ENCODE results near the gene BSCL2. TPM values are rescaled to one million over a fixed set of nuclear protein-coding genes. Genes with fewer than 3 reads are reported as not detected.

BSCL2 gene
- 31.1 and 31.3 TPM in 2 replicates for total RNA-seq
- polyA plus RNA-seq, result 94.8 and 126 TPM in 2 replicates
- polyA plus RNA-seq (2011; cell fraction: cytosol; rRNA removed), result 54.8 and 58.8 TPM in 2 replicates
- polyA plus RNA-seq (2011; cell fraction: nucleus; rRNA removed), result 55.1 and 75.0 TPM in 2 replicates
- 30.9 and 39.8 TPM in 2 replicates for polyA plus RNA-seq (2012)
- polyA minus RNA-seq, result 67.7 and 79.6 TPM in 2 replicates
- polyA minus RNA-seq (2011; cell fraction: cytosol; rRNA and poly(A)+ RNA removed), result 29.3 TPM
- 24.9 and 26.5 TPM in 2 replicates for polyA minus RNA-seq (2011; cell fraction: nucleus; rRNA and poly(A)+ RNA removed)
- Bru-seq, nascent RNA, result percentile 59 among the genes with signal in this experiment
- BruChase-seq, experiment 1, labeled RNA remaining after a 6-hour chase, result percentile 90 among the genes with signal in this experiment
- percentile 75 among the genes with signal in this experiment for BruChase-seq, experiment 2, labeled RNA remaining after a 2-hour chase
- long read RNA-seq, transcript BSCL2-210 (11 exons, 1,440 nt), result minor isoform, 7 of 79 reads
- long read RNA-seq, transcript BSCL2-205 (11 exons, 1,693 nt), result minor isoform, 7 of 79 reads
- long read RNA-seq, transcript BSCL2-207 (11 exons, 1,516 nt), result major isoform, 39 of 79 reads
- long read RNA-seq, partial matches to known transcripts, result 4 of 79 reads
- long read RNA-seq, other reads (novel, unspliced or antisense), result 18 of 79 reads

DNA sequence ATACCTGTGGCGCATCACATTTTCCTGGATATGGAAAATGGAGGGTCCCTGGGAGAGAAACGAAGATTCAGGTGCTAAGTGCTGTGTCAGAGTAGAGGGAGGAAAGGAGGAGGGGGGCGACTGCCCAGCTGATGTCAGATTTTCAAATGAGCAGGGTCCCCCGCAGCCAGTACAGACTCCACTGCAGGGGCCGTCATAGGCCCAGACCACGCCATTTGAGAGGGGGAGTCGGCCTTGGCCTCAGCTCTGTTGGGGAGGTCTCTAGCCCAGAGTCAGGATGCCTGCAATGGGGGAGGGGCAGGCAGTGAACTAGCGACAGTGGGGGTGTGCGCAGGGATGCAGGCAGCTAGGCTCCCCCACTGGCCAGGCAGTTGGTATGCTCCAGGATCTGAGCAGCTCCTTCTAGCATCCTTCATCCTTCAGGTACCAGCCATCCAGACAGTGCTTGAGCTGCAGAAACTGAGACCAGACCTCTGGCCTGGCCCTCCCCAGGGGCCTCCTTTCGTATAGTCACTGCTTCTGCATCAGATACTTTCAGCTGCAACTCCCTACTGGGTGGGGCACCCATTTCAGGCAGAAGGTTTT lies at the start of gene BSCL2, which contains the start of gene GNG3:
BSCL2 (minus strand) TSS at position 148 of the 585 bp plus-strand sequence. CDS start 229 bp downstream, outside the sequence.
GNG3 (plus strand) TSS at position 400 of the 585 bp plus-strand sequence. CDS start 620 bp downstream, outside the sequence.
- FAIRE-seq, result no peak
- Histone ChIP-seq H3K9me1 (replicated peaks; ENCODE audit: control insufficient read depth, extremely low read depth, insufficient read depth, low read length) (no peaks in the 10 kb centered on the region), H2AFZ (ENCODE audit: low read depth, low read length) (peak within 1 kb of the TSS; percentile 89), H4K20me1 (replicated peaks; ENCODE audit: control insufficient read depth, extremely low read depth, insufficient read depth, low read length) (no peaks in the 10 kb centered on the region), H3K36me3 (ENCODE audit: control insufficient read depth in 2 of 2, extremely low read depth in 1 of 2, insufficient read depth in 2 of 2, low read length in 2 of 2) (peaks cover 2 to 10% of the 10 kb centered on the region in 2 experiments), H3K9ac (replicated peaks; ENCODE audit: extremely low read depth, insufficient read depth, low read length) (no peak within 1 kb of the TSS), H3K9me3 (replicated peaks; ENCODE audit: control insufficient read depth, insufficient read depth, low read length) (no peaks in the 10 kb centered on the region), H3K27ac (ENCODE audit: insufficient read depth, low read depth, low read length) (no peak within 1 kb of the TSS), H3K4me1 (ENCODE audit: control insufficient read depth, extremely low read depth, insufficient read depth, low read length) (peaks cover 25% of the 10 kb centered on the region), H3K79me2 (ENCODE audit: control insufficient read depth, insufficient read depth, low read length) (no peaks in the 10 kb centered on the region), H3K4me3 (replicated peaks in 1 of 3; ENCODE audit: insufficient read depth in 1 of 3, low read depth in 1 of 3, low read length in 3 of 3) (peak within 1 kb of the TSS in 2 of 3 experiments; percentile 41 to 60), H3K27me3 (ENCODE audit: control insufficient read depth in 2 of 2, insufficient read depth in 2 of 2, low read length in 2 of 2) (no peaks in the 10 kb centered on the region), H3K4me2 (ENCODE audit: insufficient read depth, low read length) (peak within 1 kb of the TSS; percentile 82)
- BruUV-seq (replicated peaks), result no TSS peak
- dilution Hi-C loops (cut with MboI; ENCODE audit: extremely low pct_ligation_motif_present, low sequenced_read_pairs), result no loop called here
- TF ChIP-seq POLR2A (IDR thresholded peaks at IDR 0.05; ENCODE audit: low read depth, low read length), result no peak
- TF ChIP-seq, protein P1, sequence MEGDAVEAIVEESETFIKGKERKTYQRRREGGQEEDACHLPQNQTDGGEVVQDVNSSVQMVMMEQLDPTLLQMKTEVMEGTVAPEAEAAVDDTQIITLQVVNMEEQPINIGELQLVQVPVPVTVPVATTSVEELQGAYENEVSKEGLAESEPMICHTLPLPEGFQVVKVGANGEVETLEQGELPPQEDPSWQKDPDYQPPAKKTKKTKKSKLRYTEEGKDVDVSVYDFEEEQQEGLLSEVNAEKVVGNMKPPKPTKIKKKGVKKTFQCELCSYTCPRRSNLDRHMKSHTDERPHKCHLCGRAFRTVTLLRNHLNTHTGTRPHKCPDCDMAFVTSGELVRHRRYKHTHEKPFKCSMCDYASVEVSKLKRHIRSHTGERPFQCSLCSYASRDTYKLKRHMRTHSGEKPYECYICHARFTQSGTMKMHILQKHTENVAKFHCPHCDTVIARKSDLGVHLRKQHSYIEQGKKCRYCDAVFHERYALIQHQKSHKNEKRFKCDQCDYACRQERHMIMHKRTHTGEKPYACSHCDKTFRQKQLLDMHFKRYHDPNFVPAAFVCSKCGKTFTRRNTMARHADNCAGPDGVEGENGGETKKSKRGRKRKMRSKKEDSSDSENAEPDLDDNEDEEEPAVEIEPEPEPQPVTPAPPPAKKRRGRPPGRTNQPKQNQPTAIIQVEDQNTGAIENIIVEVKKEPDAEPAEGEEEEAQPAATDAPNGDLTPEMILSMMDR (IDR thresholded peaks at IDR 0.05; ENCODE audit: extremely low read depth in 1 of 2, insufficient read depth in 1 of 2, low read depth in 1 of 2, low read length in 2 of 2), result no peak
- TF ChIP-seq JUN (IDR thresholded peaks at IDR 0.05; ENCODE audit: borderline replicate concordance, insufficient read depth, insufficient read length, low read depth), result no peak
- no peak for TF ChIP-seq MYC (IDR thresholded peaks at IDR 0.05; ENCODE audit: low read depth, low read length)
- TF ChIP-seq FOS (IDR thresholded peaks at IDR 0.05; ENCODE audit: borderline replicate concordance, insufficient read depth, low read length), result no peak
- TF ChIP-seq, protein P2, sequence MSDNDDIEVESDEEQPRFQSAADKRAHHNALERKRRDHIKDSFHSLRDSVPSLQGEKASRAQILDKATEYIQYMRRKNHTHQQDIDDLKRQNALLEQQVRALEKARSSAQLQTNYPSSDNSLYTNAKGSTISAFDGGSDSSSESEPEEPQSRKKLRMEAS (IDR thresholded peaks at IDR 0.05; ENCODE audit: insufficient read depth, insufficient read length), result no peak
- no peak for TF ChIP-seq GATA2 (IDR thresholded peaks at IDR 0.05; ENCODE audit: insufficient read depth, insufficient read length, low read depth, low read length)
- no peak for TF ChIP-seq POLR2AphosphoS5 (IDR thresholded peaks at IDR 0.05; ENCODE audit: insufficient read depth, low read depth, low read length)
- TF ChIP-seq EZH2 (IDR thresholded peaks at IDR 0.05; ENCODE audit: borderline replicate concordance, low read depth, low read length, severe bottlenecking), result no peak
- POLR2A ChIA-PET, result interaction anchor here (0.6 kb wide), 1 partner anchor 76 kb away, joined by 7 read pairs; no protein-coding TSS in a partner anchor
- intact Hi-C loops (cut with micrococcal nuclease), result loop anchor here (2.0 to 5.0 kb wide), 3 partner anchors 40 to 107 kb away; partner anchors contain the start of genes C11orf98, CSKMT, INTS5 and MTA2
- CTCF ChIA-PET, result interaction anchor here (1.6 kb wide), 1 partner anchor 42 kb away, joined by 3 read pairs; the partner anchor contains the start of genes C11orf98 and CSKMT
- no peak for DNase-seq (ENCODE audit: low read depth, low spot score)

Data from endothelial cell of umbilical vein (primary cell).